Natural killer cell treated with Interleukin-12 subunit alpha and Interleukin-12 subunit beta and Interleukin-15 and Interleukin-18, amount 100 ng/mL, for 72 hours (primary cell): ENCODE results near the gene TFAP2A. TPM values are rescaled to one million over a fixed set of nuclear protein-coding genes. Genes with fewer than 3 reads are reported as not detected.

Experiments used
- ATAC-seq, 2 donors: fragments of 150-1000 bp; cut with Tn5 transposase in 1 of 2; sonication (Bioruptor Pico), chemical (Tn5 transposase) in 1 of 2; 2 replicates each; pipeline ENCODE4 v1.10.0; 2021
- DNase-seq: peaks from one replicate; pipeline ENCODE4 v3.0.0; 2022; ENCODE audit warnings: low spot score
- H3K27ac Mint-ChIP-seq, 2 donors: 1 replicate in 1 of 2; 2 replicates in 1 of 2; pipeline ENCODE4 v1.8.0; 2022; ENCODE audit warnings: mixed read lengths in 2 of 2, mild to moderate bottlenecking in 1 of 2, moderate library complexity in 1 of 2
- H3K27me3 Mint-ChIP-seq, 2 donors: 1 replicate in 1 of 2; 2 replicates in 1 of 2; pipeline ENCODE4 v1.8.0; 2022; ENCODE audit warnings: mixed read lengths in 2 of 2
- H3K36me3 Mint-ChIP-seq: one replicate; pipeline ENCODE4 v1.8.0; 2022; ENCODE audit warnings: mixed read lengths
- H3K4me1 Mint-ChIP-seq, 2 donors: 1 replicate in 1 of 2; 2 replicates in 1 of 2; pipeline ENCODE4 v1.8.0; 2022; ENCODE audit warnings: low read depth in 2 of 2, mixed read lengths in 2 of 2, mild to moderate bottlenecking in 1 of 2
- H3K4me3 Mint-ChIP-seq: one replicate; pipeline ENCODE4 v1.8.0; 2022; ENCODE audit warnings: mixed read lengths
- H3K9me3 Mint-ChIP-seq: 2 replicates; pipeline ENCODE4 v1.8.0; 2022; ENCODE audit warnings: mixed read lengths
- total RNA-seq, 2 donors: library from RNA; stranded (reverse); gene quantifications; one replicate each; pipeline ENCODE4 v1.2.3, GENCODE V29; 2022

Gene TFAP2A
- total RNA-seq, 2 donors from 2014 or later, result 0.07 to 0.31 TPM

- Mint-ChIP-seq H3K9me3 (no peaks in the 10 kb centered on the region), H3K4me3 (no peak overlapping the region), H3K27me3 (peaks cover 16 to 32% of the 10 kb centered on the region in 2 donors), H3K27ac (no peak overlapping the region), H3K4me1 (no peaks in the 10 kb centered on the region), H3K36me3 (no peaks in the 10 kb centered on the region)
- no peak for ATAC-seq
- no peak for DNase-seq
Observed at GRCh38 chr6:10441004-10441654, 26.3 kb upstream of the TFAP2A start.

- ATAC-seq, result no peak
- peaks cover 19 to 27% of the 10 kb centered on the region in 2 donors for H3K27me3 Mint-ChIP-seq
- no peaks in the 10 kb centered on the region for H3K36me3 Mint-ChIP-seq
- H3K4me1 Mint-ChIP-seq, result no peaks in the 10 kb centered on the region
- H3K9me3 Mint-ChIP-seq, result no peaks in the 10 kb centered on the region
- no peak overlapping the region for H3K4me3 Mint-ChIP-seq
- DNase-seq, result no peak
- no peak overlapping the region for H3K27ac Mint-ChIP-seq
Observed at GRCh38 chr6:10437891-10438290, 23.0 kb upstream of the TFAP2A start.

- H3K27ac Mint-ChIP-seq, result no peak overlapping the region
- DNase-seq, result no peak
- no peaks in the 10 kb centered on the region for H3K9me3 Mint-ChIP-seq
- no peaks in the 10 kb centered on the region for H3K4me1 Mint-ChIP-seq
- peaks cover 20% of the 10 kb centered on the region in 2 donors for H3K27me3 Mint-ChIP-seq
- no peak overlapping the region for H3K4me3 Mint-ChIP-seq
- no peaks in the 10 kb centered on the region for H3K36me3 Mint-ChIP-seq
- no peak for ATAC-seq
Observed at GRCh38 chr6:10434235-10434634, 19.4 kb upstream of the TFAP2A start.

DNA sequence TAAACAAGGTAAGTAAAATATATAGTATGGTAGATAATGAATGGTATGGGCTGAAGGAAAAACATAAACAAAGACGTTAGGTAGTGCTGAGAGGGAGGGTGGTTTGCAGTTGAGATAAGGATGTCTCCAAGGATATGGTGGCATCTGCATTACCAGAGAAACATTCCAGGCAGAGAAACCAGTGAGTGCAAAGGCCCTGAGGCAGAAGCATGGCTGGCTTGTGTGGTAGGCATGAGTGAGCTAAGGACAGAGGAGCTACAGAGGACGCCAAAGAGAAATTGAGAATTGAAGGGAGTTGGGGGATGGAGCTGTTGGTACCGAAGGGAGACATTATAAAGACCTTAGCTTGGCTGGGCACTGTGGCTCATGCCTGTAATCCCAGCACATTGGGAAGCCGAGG is 18.4 kb upstream of the TFAP2A start:
- Mint-ChIP-seq H3K4me3 (no peak overlapping the region), H3K9me3 (no peaks in the 10 kb centered on the region)

GRCh38 chr6:10431423-10432164 is 16.7 kb upstream of the TFAP2A start:
- H3K27ac Mint-ChIP-seq, result no peak overlapping the region
- DNase-seq (no peak), ATAC-seq (no peak)
- H3K27me3 Mint-ChIP-seq, result peaks cover 30 to 35% of the 10 kb centered on the region in 2 donors
- no peak overlapping the region for H3K4me3 Mint-ChIP-seq
- no peaks in the 10 kb centered on the region for H3K9me3 Mint-ChIP-seq
- H3K4me1 Mint-ChIP-seq, result peaks cover 2 to 3% of the 10 kb centered on the region in 2 donors
- no peaks in the 10 kb centered on the region for H3K36me3 Mint-ChIP-seq

More for the DNA sequence above, 18.4 kb upstream of the TFAP2A start:
- ATAC-seq (no peak), DNase-seq (no peak)
- Mint-ChIP-seq H3K27me3 (peaks cover 22 to 24% of the 10 kb centered on the region in 2 donors), H3K36me3 (no peaks in the 10 kb centered on the region), H3K27ac (no peak overlapping the region), H3K4me1 (no peaks in the 10 kb centered on the region)

GRCh38 chr6:10429638-10430427 is 15.0 kb upstream of the TFAP2A start:
- DNase-seq (no peak), ATAC-seq (no peak)
- Mint-ChIP-seq H3K4me1 (peaks cover 3 to 5% of the 10 kb centered on the region in 2 donors), H3K9me3 (no peaks in the 10 kb centered on the region), H3K4me3 (no peak overlapping the region), H3K27ac (no peak overlapping the region), H3K36me3 (no peaks in the 10 kb centered on the region), H3K27me3 (peaks cover 39 to 47% of the 10 kb centered on the region in 2 donors)

DNA sequence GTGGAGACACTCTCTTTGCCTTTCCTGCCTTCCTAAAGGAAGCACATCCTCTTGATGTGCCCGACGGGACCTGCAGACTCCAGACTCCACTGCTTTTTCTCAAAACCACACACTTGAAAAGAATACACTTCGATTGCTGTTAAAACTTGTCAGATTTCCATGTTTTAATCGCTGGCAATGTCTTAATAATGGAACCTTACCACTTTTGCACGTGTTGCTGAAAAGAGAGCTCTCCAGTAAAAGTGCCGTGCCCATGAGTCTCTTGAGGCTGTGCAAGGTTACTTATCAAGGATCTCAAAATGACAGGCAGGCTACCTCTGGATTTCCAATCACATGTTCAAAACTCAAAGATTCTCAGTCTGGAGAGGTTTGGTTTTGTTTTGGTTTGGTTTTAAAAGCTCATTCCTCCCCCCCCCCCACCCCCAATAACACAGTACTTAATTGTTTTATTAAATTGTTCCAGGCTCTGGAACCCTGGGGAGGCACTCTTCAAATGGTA is 12.0 kb upstream of the TFAP2A start:
- DNase-seq, result no peak
- peak overlapping the region; percentile 58 for H3K4me3 Mint-ChIP-seq
- peaks cover 3 to 5% of the 10 kb centered on the region in 2 donors for H3K4me1 Mint-ChIP-seq
- H3K9me3 Mint-ChIP-seq, result no peaks in the 10 kb centered on the region
- H3K36me3 Mint-ChIP-seq, result no peaks in the 10 kb centered on the region
- no peak for ATAC-seq
- no peak overlapping the region for H3K27ac Mint-ChIP-seq
- peaks cover 49 to 51% of the 10 kb centered on the region in 2 donors for H3K27me3 Mint-ChIP-seq

GRCh38 chr6:10425975-10426780 is 11.3 kb upstream of the TFAP2A start:
- peaks cover 3 to 5% of the 10 kb centered on the region in 2 donors for H3K4me1 Mint-ChIP-seq
- H3K27ac Mint-ChIP-seq, result no peak overlapping the region
- ATAC-seq, result peak in 1 of 2 donors; percentile 46
- H3K9me3 Mint-ChIP-seq, result no peaks in the 10 kb centered on the region
- no peaks in the 10 kb centered on the region for H3K36me3 Mint-ChIP-seq
- peak overlapping the region; percentile 58 for H3K4me3 Mint-ChIP-seq
- peaks cover 53 to 58% of the 10 kb centered on the region in 2 donors for H3K27me3 Mint-ChIP-seq
- DNase-seq, result no peak

DNA sequence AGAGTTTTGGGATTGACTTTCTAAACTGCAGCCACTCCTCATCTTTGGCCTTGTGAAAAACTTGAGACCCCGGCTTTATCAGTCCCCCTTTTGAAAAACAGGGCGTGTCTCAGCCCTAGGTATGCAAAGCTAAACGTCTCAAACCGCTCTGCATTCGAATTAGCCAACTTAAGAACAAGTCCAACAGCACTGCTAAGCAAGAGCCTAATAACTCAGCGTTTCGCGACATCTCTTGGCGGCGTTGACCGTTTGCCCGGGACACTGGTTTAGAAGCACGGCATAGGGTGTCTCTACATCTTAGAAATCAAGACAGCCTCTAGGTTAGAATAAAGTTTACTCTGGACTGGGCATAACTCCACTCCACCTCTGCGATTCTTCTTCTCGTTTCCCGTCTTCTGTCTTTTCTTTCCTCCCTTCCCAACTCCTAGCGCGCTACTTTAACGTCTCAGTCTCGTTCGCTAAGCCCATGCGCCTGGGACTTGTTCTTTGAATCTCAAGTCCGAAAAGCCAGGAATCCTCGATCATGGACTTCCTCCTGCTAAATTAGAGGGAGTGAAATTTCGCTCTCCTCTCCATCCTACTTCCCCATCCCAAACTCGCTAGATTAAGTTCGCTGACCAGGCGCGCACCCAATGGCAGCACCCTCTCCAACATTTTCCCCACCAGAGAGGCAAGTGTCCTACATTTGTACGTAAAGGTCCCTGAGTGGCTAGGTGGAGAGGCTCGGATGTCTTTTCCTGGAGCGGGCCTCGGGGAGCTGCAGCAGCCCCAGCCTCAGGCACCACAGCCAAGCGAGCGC is 10.5 kb upstream of the TFAP2A start:
- H3K9me3 Mint-ChIP-seq, result no peaks in the 10 kb centered on the region
- no peaks in the 10 kb centered on the region for H3K36me3 Mint-ChIP-seq
- no peak for DNase-seq
- peaks cover 50 to 66% of the 10 kb centered on the region in 2 donors for H3K27me3 Mint-ChIP-seq
- H3K4me3 Mint-ChIP-seq, result no peak overlapping the region
- ATAC-seq, result no peak
- peaks cover 3 to 5% of the 10 kb centered on the region in 2 donors for H3K4me1 Mint-ChIP-seq
- H3K27ac Mint-ChIP-seq, result no peak overlapping the region

- peaks cover 4% of the 10 kb centered on the region for H3K9me3 Mint-ChIP-seq
- peaks cover 5 to 7% of the 10 kb centered on the region in 2 donors for H3K4me1 Mint-ChIP-seq
- H3K27ac Mint-ChIP-seq, result no peak overlapping the region
- H3K36me3 Mint-ChIP-seq, result peaks cover 6% of the 10 kb centered on the region
- ATAC-seq (no peak), DNase-seq (no peak)
- no peak overlapping the region for H3K4me3 Mint-ChIP-seq
- H3K27me3 Mint-ChIP-seq, result peaks cover 54 to 65% of the 10 kb centered on the region in 2 donors
Observed at GRCh38 chr6:10424040-10424439, 9.2 kb upstream of the TFAP2A start.

DNA sequence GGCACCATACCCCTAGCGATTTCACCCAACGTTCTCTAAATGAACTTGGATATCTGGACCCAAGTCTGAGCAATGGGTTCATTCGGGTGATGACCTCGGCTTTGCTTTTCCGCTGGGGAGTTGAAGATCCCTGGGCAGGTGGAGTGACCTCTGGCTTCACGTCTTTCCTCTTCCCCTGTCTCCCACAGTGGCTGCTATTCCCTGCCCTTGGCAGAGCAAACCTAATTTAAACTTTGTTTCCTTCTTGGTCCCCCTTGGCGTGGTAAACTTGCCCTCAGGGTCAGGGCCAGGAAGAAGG is 7.8 kb upstream of the TFAP2A start:
- H3K4me3 Mint-ChIP-seq, result no peak overlapping the region
- H3K4me1 Mint-ChIP-seq, result peaks cover 5 to 7% of the 10 kb centered on the region in 2 donors
- DNase-seq (no peak), ATAC-seq (no peak)
- peaks cover 55 to 69% of the 10 kb centered on the region in 2 donors for H3K27me3 Mint-ChIP-seq
- peaks cover 4% of the 10 kb centered on the region for H3K9me3 Mint-ChIP-seq
- H3K27ac Mint-ChIP-seq, result no peak overlapping the region
- H3K36me3 Mint-ChIP-seq, result peaks cover 11% of the 10 kb centered on the region

DNA sequence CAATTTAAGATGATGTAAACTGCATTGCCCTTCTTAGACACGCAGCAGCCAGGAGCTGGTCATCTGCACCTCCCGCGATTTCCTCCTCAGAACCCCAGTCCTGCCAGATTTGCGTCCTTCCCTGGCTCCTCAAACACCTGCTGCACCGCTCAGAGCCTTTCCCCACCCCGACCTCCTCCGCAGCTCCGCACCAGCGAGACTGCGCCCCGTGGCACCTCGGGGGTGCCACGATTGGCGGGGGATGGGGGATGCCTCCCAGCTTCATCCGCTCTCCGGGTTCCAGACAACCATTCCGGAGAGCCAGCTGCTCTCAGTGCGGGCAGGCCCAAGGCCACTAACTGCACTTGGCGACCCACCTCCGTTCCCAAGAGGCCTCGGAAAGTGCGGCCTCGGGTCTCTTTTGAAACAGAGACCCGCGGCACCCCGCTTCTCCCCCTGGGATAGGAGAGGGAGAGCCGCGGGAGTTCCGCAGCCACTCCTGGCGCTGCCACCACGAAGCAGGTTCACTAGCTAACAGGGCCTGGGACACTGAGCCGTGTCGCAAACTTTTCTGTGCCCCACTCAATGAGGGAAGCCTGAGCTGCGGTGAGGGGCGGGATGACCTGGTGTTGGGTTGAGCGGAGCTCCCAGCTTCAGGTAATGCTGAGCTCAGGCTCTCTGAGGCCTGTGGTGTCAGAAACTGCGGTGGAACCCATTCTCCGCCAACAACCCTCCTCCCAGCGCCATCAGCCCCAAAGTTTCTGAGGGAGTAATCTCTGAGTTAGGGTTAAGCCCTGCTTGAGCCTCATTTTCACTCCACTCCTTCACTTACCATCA is 7.3 kb upstream of the TFAP2A start:
- H3K27me3 Mint-ChIP-seq, result peaks cover 59 to 69% of the 10 kb centered on the region in 2 donors
- no peak for DNase-seq
- H3K4me1 Mint-ChIP-seq, result peaks cover 5 to 7% of the 10 kb centered on the region in 2 donors
- H3K36me3 Mint-ChIP-seq, result peaks cover 13% of the 10 kb centered on the region
- H3K9me3 Mint-ChIP-seq, result peaks cover 4% of the 10 kb centered on the region
- H3K4me3 Mint-ChIP-seq, result no peak overlapping the region
- no peak overlapping the region for H3K27ac Mint-ChIP-seq
- ATAC-seq, result no peak
